ENCODE measurements around the gene GRM1. TPM values are rescaled to one million over a fixed set of nuclear protein-coding genes. Genes with fewer than 3 reads are reported as not detected.

GRM1 gene
- total and polyA plus RNA-seq, 2 donors (not counting 3 experiments of a cell fraction or from before 2014, with no cell fraction given): 0.07 TPM; not detected in 1

DNA sequence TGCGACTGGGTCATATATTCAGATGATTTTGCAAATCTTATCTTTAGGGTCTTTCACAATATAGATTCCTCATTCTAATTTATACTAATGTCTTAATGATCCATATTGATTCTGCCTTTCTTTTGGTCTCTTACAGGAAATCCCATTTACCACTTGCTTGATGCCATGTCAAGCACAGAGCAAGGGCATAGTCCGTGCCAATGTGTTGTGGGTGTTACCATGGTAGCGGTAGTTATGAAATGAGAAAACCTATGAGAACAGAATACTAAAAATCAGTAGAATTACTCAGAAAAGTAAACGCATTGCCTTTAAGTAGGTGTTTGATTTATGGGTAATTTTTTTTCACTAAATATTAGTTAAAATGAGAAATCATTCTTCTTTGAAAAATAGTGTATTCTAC is 360.9 kb downstream of the GRM1 start:
- BruUV-seq (replicated peaks): no TSS peak
- Histone ChIP-seq H3K4me2 (ENCODE audit: insufficient read depth, low read length) (no peak overlapping the region), H2AFZ (ENCODE audit: low read depth, low read length) (no peak overlapping the region), H3K9ac (replicated peaks; ENCODE audit: extremely low read depth, insufficient read depth, low read length) (no peak overlapping the region), H3K4me1 (ENCODE audit: control insufficient read depth, extremely low read depth, insufficient read depth, low read length) (no peaks in the 10 kb centered on the region), H3K79me2 (ENCODE audit: control insufficient read depth, insufficient read depth, low read length) (no peaks in the 10 kb centered on the region), H4K20me1 (replicated peaks; ENCODE audit: control insufficient read depth, extremely low read depth, insufficient read depth, low read length) (no peaks in the 10 kb centered on the region), H3K4me3 (replicated peaks in 1 of 3; ENCODE audit: insufficient read depth in 1 of 3, low read depth in 1 of 3, low read length in 3 of 3) (no peak overlapping the region), H3K27ac (ENCODE audit: insufficient read depth, low read depth, low read length) (no peak overlapping the region), H3K9me1 (replicated peaks; ENCODE audit: control insufficient read depth, extremely low read depth, insufficient read depth, low read length) (no peaks in the 10 kb centered on the region), H3K9me3 (replicated peaks; ENCODE audit: control insufficient read depth, insufficient read depth, low read length) (no peaks in the 10 kb centered on the region), H3K27me3 (ENCODE audit: control insufficient read depth in 2 of 2, insufficient read depth in 2 of 2, low read length in 2 of 2) (no peaks in the 10 kb centered on the region), H3K36me3 (ENCODE audit: control insufficient read depth in 2 of 2, extremely low read depth in 1 of 2, insufficient read depth in 2 of 2, low read length in 2 of 2) (no peaks in the 10 kb centered on the region)
- no peak for FAIRE-seq
- dilution Hi-C loops (cut with MboI; ENCODE audit: extremely low pct_ligation_motif_present, low sequenced_read_pairs): no loop called here
- DNase-seq (ENCODE audit: low read depth, low spot score): no peak
- ChIA-PET POLR2A (no interaction called here), CTCF (no interaction called here)
- intact Hi-C loops (cut with micrococcal nuclease): no loop called here
- TF ChIP-seq POLR2A (IDR thresholded peaks at IDR 0.05; ENCODE audit: low read depth, low read length) (no peak), FOS (IDR thresholded peaks at IDR 0.05; ENCODE audit: borderline replicate concordance, insufficient read depth, low read length) (no peak), MAX (IDR thresholded peaks at IDR 0.05; ENCODE audit: insufficient read depth, insufficient read length) (no peak), GATA2 (IDR thresholded peaks at IDR 0.05; ENCODE audit: insufficient read depth, insufficient read length, low read depth, low read length) (no peak), POLR2AphosphoS5 (IDR thresholded peaks at IDR 0.05; ENCODE audit: insufficient read depth, low read depth, low read length) (no peak), MYC (IDR thresholded peaks at IDR 0.05; ENCODE audit: low read depth, low read length) (no peak), JUN (IDR thresholded peaks at IDR 0.05; ENCODE audit: borderline replicate concordance, insufficient read depth, insufficient read length, low read depth) (no peak), EZH2 (IDR thresholded peaks at IDR 0.05; ENCODE audit: borderline replicate concordance, low read depth, low read length, severe bottlenecking) (no peak)
- TF ChIP-seq, protein P1, sequence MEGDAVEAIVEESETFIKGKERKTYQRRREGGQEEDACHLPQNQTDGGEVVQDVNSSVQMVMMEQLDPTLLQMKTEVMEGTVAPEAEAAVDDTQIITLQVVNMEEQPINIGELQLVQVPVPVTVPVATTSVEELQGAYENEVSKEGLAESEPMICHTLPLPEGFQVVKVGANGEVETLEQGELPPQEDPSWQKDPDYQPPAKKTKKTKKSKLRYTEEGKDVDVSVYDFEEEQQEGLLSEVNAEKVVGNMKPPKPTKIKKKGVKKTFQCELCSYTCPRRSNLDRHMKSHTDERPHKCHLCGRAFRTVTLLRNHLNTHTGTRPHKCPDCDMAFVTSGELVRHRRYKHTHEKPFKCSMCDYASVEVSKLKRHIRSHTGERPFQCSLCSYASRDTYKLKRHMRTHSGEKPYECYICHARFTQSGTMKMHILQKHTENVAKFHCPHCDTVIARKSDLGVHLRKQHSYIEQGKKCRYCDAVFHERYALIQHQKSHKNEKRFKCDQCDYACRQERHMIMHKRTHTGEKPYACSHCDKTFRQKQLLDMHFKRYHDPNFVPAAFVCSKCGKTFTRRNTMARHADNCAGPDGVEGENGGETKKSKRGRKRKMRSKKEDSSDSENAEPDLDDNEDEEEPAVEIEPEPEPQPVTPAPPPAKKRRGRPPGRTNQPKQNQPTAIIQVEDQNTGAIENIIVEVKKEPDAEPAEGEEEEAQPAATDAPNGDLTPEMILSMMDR (IDR thresholded peaks at IDR 0.05; ENCODE audit: extremely low read depth in 1 of 2, insufficient read depth in 1 of 2, low read depth in 1 of 2, low read length in 2 of 2): no peak

Measured in endothelial cell of umbilical vein (primary cell).